ENCODE data around the gene KCTD16.

- TF ChIP-seq CTCF (IDR thresholded peaks at IDR 0.05): no peak
- TF ChIP-seq POLR2A (IDR thresholded peaks at IDR 0.05): no peak
These were observed 291.9 kb downstream of the KCTD16 start for GRCh38 chr5:144462577-144462976.

Data from right lobe of liver (tissue), 4 donors.